Mesendoderm (in vitro differentiated cells): ENCODE data around the gene CLDN3.

ENCODE experiments used
- DNase-seq: peaks from one replicate; pipeline ENCODE4 v3.0.0; 2013
- H2AK5ac ChIP-seq: 2 replicates; pipeline ENCODE4 v1.6.1; 2013; ENCODE audit warnings: low read length, inconsistent platforms
- H2BK120ac ChIP-seq: 2 replicates; pipeline ENCODE4 v1.6.1; 2013; ENCODE audit warnings: low read depth, mild to moderate bottlenecking, low read length, moderate library complexity, mixed read lengths
- H2BK15ac ChIP-seq: replicated peaks from 2 replicates; pipeline ENCODE4 v1.6.1; 2013; ENCODE audit warnings: low read depth, mild to moderate bottlenecking, moderate library complexity
- H2BK5ac ChIP-seq: 2 replicates; pipeline ENCODE4 v1.6.1; 2013; ENCODE audit warnings: low read length, inconsistent platforms
- H3K18ac ChIP-seq: 2 replicates; pipeline ENCODE4 v1.6.1; 2013; ENCODE audit warnings: mild to moderate bottlenecking, low read length, mixed read lengths
- H3K23ac ChIP-seq: one replicate; pipeline ENCODE4 v1.6.1; 2013; ENCODE audit warnings: low read length
- H3K27ac ChIP-seq: 2 replicates; pipeline ENCODE4 v1.5.1; 2013; ENCODE audit warnings: low read depth, mild to moderate bottlenecking, inconsistent platforms, low read length, moderate library complexity
- H3K27me3 ChIP-seq: 2 replicates; pipeline ENCODE4 v1.6.1; 2013; ENCODE audit warnings: low read length, control low read depth, mild to moderate bottlenecking, inconsistent platforms; ENCODE audit not compliant: insufficient read depth, poor library complexity
- H3K36me3 ChIP-seq: 2 replicates; pipeline ENCODE4 v1.6.1; 2013; ENCODE audit warnings: low read length, inconsistent platforms; ENCODE audit not compliant: control insufficient read depth, insufficient read depth
- H3K4ac ChIP-seq: one replicate; pipeline ENCODE4 v1.6.1; 2013; ENCODE audit warnings: low read depth, mild to moderate bottlenecking, low read length, moderate library complexity
- H3K4me1 ChIP-seq: 2 replicates; pipeline ENCODE4 v1.6.1; 2013; ENCODE audit warnings: low read depth, low read length, inconsistent platforms; ENCODE audit not compliant: control insufficient read depth
- H3K4me2 ChIP-seq: 2 replicates; pipeline ENCODE4 v1.6.1; 2013; ENCODE audit warnings: low read length
- H3K4me3 ChIP-seq: 2 replicates; pipeline ENCODE4 v1.5.1; 2013; ENCODE audit warnings: mild to moderate bottlenecking, low read length
- H3K56ac ChIP-seq: one replicate; pipeline ENCODE4 v1.6.1; 2013; ENCODE audit warnings: low read length
- H3K79me1 ChIP-seq: 2 replicates; pipeline ENCODE4 v1.6.1; 2013; ENCODE audit warnings: low read length, inconsistent platforms
- H3K79me2 ChIP-seq: 2 replicates; pipeline ENCODE4 v1.6.1; 2013; ENCODE audit warnings: mild to moderate bottlenecking, low read length; ENCODE audit not compliant: control insufficient read depth, insufficient read depth
- H3K9ac ChIP-seq: 2 replicates; pipeline ENCODE4 v1.6.1; 2013; ENCODE audit warnings: low read length, inconsistent platforms
- H4K5ac ChIP-seq: one replicate; pipeline ENCODE4 v1.6.1; 2013; ENCODE audit warnings: low read length
- H4K8ac ChIP-seq: one replicate; pipeline ENCODE4 v1.6.1; 2013; ENCODE audit warnings: low read depth, mild to moderate bottlenecking, control low read depth, low read length, moderate library complexity
- WGBS: extraction: QIAGEN DNeasy Blood & Tissue Kit; methylation state at CpG from one replicate; pipeline ENCODE4 v1.1.7; 2013; ENCODE audit warnings: low lambda C conversion rate, missing lambda C conversion rate; ENCODE audit not compliant: insufficient coverage; ENCODE audit errors: extremely low coverage; 5-methylcytosine and 5-hydroxymethylcytosine counted together

The CLDN3 gene

GRCh38 chr7:73758581-73759138 lies 11.4 kb downstream of the CLDN3 start:
- Histone ChIP-seq H3K4ac (no peak overlapping the region), H3K4me2 (no peak overlapping the region), H2AK5ac (no peak overlapping the region), H2BK15ac (no peak overlapping the region), H3K79me2 (no peaks in the 10 kb centered on the region), H3K27ac (no peak overlapping the region), H3K56ac (no peak overlapping the region), H2BK120ac (no peak overlapping the region), H4K8ac (no peak overlapping the region), H2BK5ac (no peak overlapping the region), H3K36me3 (no peaks in the 10 kb centered on the region), H3K4me1 (no peaks in the 10 kb centered on the region), H3K23ac (no peak overlapping the region), H3K9ac (no peak overlapping the region), H4K5ac (no peak overlapping the region), H3K18ac (no peak overlapping the region), H3K27me3 (no peaks in the 10 kb centered on the region), H3K4me3 (no peak overlapping the region), H3K79me1 (no peaks in the 10 kb centered on the region)
- no CpG with 5 or more reads among the region's 7 CpGs for WGBS
- DNase-seq: no peak

- H2BK5ac ChIP-seq: no peak overlapping the region
- DNase-seq: no peak
- H3K56ac ChIP-seq: no peak overlapping the region
- no peaks in the 10 kb centered on the region for H3K4me1 ChIP-seq
- no CpG with 5 or more reads among the region's 16 CpGs for WGBS
- H3K27ac ChIP-seq: no peak overlapping the region
- no peak overlapping the region for H3K4me3 ChIP-seq
- no peak overlapping the region for H4K8ac ChIP-seq
- H2BK15ac ChIP-seq: no peak overlapping the region
- H3K79me1 ChIP-seq: no peaks in the 10 kb centered on the region
- H3K79me2 ChIP-seq: no peaks in the 10 kb centered on the region
- no peak overlapping the region for H2BK120ac ChIP-seq
- no peak overlapping the region for H3K4me2 ChIP-seq
- no peak overlapping the region for H2AK5ac ChIP-seq
- no peak overlapping the region for H3K23ac ChIP-seq
- H3K36me3 ChIP-seq: no peaks in the 10 kb centered on the region
- no peaks in the 10 kb centered on the region for H3K27me3 ChIP-seq
- no peak overlapping the region for H3K9ac ChIP-seq
- no peak overlapping the region for H3K4ac ChIP-seq
- H4K5ac ChIP-seq: no peak overlapping the region
- H3K18ac ChIP-seq: no peak overlapping the region
Observed at GRCh38 chr7:73749931-73750776, 19.9 kb downstream of the CLDN3 start.

GRCh38 chr7:73746378-73746777 lies 23.7 kb downstream of the CLDN3 start:
- Histone ChIP-seq H3K56ac (no peak overlapping the region), H3K4me1 (peaks cover 6% of the 10 kb centered on the region), H3K36me3 (no peaks in the 10 kb centered on the region), H2BK15ac (no peak overlapping the region), H4K8ac (no peak overlapping the region), H3K79me2 (no peaks in the 10 kb centered on the region), H2BK120ac (no peak overlapping the region), H2BK5ac (no peak overlapping the region), H3K79me1 (no peaks in the 10 kb centered on the region), H2AK5ac (no peak overlapping the region), H3K4me2 (no peak overlapping the region), H3K9ac (no peak overlapping the region), H4K5ac (no peak overlapping the region), H3K27ac (no peak overlapping the region), H3K23ac (no peak overlapping the region), H3K4ac (no peak overlapping the region), H3K18ac (no peak overlapping the region), H3K27me3 (no peaks in the 10 kb centered on the region), H3K4me3 (no peak overlapping the region)
- WGBS: no CpG with 5 or more reads among the region's 4 CpGs
- DNase-seq: no peak

GRCh38 chr7:73742753-73743641 lies 27.1 kb downstream of the CLDN3 start:
- H3K9ac ChIP-seq: peak overlapping the region; percentile 34
- H3K56ac ChIP-seq: peak overlapping the region; percentile 63
- H3K4ac ChIP-seq: no peak overlapping the region
- H3K27ac ChIP-seq: peak overlapping the region; percentile 51
- H3K4me1 ChIP-seq: peaks cover 8% of the 10 kb centered on the region
- no peak overlapping the region for H2AK5ac ChIP-seq
- no peak overlapping the region for H2BK120ac ChIP-seq
- H3K4me3 ChIP-seq: no peak overlapping the region
- peak overlapping the region; percentile 64 for H2BK5ac ChIP-seq
- WGBS: no CpG with 5 or more reads among the region's 35 CpGs
- no peak overlapping the region for H4K5ac ChIP-seq
- H3K79me1 ChIP-seq: no peaks in the 10 kb centered on the region
- H3K79me2 ChIP-seq: no peaks in the 10 kb centered on the region
- H3K4me2 ChIP-seq: peak overlapping the region; percentile 20
- H4K8ac ChIP-seq: no peak overlapping the region
- no peaks in the 10 kb centered on the region for H3K36me3 ChIP-seq
- H3K18ac ChIP-seq: peak overlapping the region; percentile 9
- H3K23ac ChIP-seq: no peak overlapping the region
- DNase-seq: peak; percentile 99
- no peak overlapping the region for H2BK15ac ChIP-seq
- H3K27me3 ChIP-seq: no peaks in the 10 kb centered on the region

GRCh38 chr7:73742338-73742752 lies 27.7 kb downstream of the CLDN3 start:
- H2AK5ac ChIP-seq: no peak overlapping the region
- no peak overlapping the region for H4K5ac ChIP-seq
- peak overlapping the region; percentile 64 for H2BK5ac ChIP-seq
- H3K79me1 ChIP-seq: peaks cover 3% of the 10 kb centered on the region
- no peak overlapping the region for H3K23ac ChIP-seq
- H3K4ac ChIP-seq: no peak overlapping the region
- no peak overlapping the region for H3K9ac ChIP-seq
- H3K4me3 ChIP-seq: no peak overlapping the region
- no peaks in the 10 kb centered on the region for H3K36me3 ChIP-seq
- H3K4me1 ChIP-seq: peaks cover 8% of the 10 kb centered on the region
- H3K27ac ChIP-seq: no peak overlapping the region
- DNase-seq: peak; percentile 91
- peak overlapping the region; percentile 9 for H3K18ac ChIP-seq
- H2BK120ac ChIP-seq: no peak overlapping the region
- H3K79me2 ChIP-seq: no peaks in the 10 kb centered on the region
- peak overlapping the region; percentile 63 for H3K56ac ChIP-seq
- WGBS: no CpG with 5 or more reads among the region's 7 CpGs
- peak overlapping the region; percentile 20 for H3K4me2 ChIP-seq
- H3K27me3 ChIP-seq: no peaks in the 10 kb centered on the region
- no peak overlapping the region for H2BK15ac ChIP-seq
- H4K8ac ChIP-seq: no peak overlapping the region
